NCI-H82 treated with DMSO at 0.1 percent for 48 hours (cell line): Measurements from ENCODE around the gene CLDND2.
"Not testable (repeated sequence)": the region's sequence is repeated elsewhere in the genome, so short reads cannot be mapped to it uniquely, and the experiment has no call there.

Experiments used
- DNase-seq: peaks from one replicate; lab custom pipeline; 2025; ENCODE audit not compliant: unreplicated experiment; lab: John Stamatoyannopoulos, UW

The CLDND2 gene, protein sequence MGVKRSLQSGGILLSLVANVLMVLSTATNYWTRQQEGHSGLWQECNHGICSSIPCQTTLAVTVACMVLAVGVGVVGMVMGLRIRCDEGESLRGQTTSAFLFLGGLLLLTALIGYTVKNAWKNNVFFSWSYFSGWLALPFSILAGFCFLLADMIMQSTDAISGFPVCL

DNA sequence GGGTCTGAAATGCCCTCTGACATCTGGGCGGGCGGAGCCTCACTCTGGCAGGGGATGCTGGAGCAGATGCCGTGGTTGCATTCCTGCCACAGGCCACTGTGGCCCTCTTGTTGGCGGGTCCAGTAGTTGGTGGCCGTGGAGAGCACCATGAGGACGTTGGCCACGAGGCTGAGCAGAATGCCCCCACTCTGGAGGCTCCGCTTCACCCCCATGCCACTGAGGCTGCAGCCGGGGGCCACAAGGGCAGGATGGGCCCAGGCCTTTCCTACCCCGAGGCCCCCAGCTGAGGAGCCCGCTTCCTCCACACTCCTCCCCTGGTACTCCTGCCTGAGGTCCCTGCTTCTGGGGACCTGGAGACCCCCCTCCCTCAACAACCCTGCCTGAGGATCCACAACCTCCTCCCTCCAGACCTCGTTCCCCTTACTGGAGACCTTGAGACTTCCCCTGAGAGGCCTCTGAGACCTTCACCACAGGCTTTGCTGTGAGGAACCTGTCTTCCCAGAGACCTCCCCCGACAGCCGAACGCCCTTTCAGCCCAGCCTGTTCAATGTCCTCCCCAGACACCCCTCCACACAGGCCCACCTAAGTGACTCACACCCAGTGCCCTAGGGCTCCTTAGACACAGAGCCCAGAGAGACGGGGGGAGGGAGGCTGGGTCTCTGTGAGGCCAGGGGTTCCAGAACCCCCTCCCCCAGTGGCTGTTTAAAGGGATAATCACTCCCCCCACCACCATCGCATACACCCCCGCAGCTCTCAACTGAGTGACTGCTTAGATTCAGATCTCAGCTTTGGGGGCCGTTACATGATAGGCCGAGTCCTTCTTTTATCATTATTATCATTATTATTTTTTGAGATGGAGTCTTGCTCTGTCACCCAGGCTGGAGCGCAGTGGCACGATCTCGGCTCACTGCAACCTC lies at the start of gene CLDND2:
Gene CLDND2, minus strand, starts transcription at position 638 of the 917 bp plus-strand sequence. Its CDS starts 426 bp downstream, at position 212.
- DNase-seq, result no peak

DNA sequence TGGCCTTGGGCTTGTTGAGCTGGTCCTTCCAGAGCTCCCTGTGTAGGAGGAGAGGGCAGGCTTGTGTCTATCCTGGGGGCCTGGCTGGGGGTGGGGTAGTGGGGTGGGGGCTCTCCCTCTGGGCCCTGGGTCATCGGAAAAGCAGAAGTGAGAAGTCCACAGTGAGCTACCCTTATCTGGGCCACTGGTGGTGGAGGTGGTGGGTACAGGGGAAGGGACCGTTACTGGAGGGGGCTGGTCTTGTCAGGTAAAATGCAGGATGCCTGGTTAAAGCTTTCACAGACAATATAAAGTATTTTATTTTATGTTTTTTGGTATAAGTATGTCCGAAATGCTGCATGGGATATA lies 49.0 kb upstream of the CLDND2 start:
- no peak for DNase-seq

DNA sequence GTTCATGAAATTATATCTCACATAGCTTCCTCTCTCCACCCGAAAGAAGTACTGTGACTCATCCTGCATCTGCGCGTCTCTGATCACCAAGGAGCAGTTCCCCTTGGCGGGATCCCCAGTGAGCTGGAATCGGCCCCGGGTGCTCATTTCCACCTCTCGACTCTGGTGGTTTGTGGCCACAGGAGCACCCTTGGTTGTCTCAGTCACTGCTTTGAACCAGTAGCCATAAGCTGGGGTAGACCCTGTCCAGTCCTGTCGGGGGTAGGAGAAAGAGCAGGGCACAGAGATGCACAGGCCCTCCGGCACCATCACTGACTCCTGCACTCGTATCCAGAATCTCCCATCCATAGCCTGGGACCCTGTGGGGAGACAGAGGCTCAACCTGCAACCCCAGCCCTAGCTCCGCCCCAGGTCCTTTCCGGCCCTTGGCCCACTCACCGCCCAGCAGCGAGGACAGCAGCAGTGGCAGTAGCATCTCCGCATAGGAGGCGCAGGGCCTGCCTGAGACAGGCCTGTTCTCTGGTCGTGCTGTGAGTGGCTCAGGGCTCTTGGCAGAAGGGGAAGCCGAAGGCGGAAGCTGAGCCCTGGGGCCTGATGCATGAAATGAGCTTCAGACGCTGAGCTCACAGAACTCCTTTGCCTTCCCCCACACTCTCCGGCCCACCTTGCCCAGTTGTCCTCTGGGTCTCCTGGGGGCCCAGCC lies 48.5 kb upstream of the CLDND2 start, which contains the start of gene SIGLEC10:
Gene SIGLEC10, minus strand, starts transcription at position 536 of the 703 bp plus-strand sequence. Its CDS starts 61 bp downstream, at position 475.
- DNase-seq, result no peak

DNA sequence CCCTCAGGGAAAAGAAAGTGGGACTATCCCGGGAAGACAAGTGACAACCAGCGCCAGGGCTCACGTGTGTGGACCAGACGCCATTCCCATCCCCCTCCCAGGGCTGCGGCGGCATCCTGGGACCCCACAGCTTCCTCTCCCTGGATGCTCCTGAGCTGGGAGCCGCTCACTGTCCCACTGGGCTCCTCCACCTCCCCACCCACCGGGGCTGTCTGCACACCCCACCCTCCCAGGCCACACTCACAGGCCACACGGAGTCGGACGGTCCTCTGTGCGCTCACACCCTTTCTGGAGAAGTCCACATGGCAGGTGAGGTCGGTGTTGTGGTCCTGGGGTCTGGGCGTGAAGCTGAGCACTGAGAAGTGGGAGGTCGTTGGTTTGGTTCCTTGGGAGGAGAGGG lies 47.6 kb upstream of the CLDND2 start:
- not testable (repeated sequence) for DNase-seq

DNA sequence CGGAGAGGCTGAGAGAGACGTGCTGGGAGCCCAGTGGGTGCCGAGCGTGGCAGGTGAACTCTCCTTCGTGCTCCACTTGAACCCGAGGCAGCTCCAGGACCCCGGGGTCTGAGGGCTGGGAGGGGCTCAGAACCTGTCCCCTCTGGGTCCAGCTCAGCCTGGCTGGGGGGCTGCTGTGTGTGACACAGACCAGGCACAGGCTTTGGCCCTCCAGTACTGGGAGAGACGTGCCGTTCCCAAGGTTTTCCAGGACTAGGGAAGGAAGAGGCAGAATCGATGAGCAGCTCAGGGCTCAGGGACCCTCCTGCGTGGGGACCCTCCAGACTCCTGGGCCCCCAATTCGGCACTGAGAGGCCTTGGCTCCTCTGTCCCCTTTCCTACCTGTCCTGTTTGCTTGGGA lies 46.4 kb upstream of the CLDND2 start:
- DNase-seq, result no peak

DNA sequence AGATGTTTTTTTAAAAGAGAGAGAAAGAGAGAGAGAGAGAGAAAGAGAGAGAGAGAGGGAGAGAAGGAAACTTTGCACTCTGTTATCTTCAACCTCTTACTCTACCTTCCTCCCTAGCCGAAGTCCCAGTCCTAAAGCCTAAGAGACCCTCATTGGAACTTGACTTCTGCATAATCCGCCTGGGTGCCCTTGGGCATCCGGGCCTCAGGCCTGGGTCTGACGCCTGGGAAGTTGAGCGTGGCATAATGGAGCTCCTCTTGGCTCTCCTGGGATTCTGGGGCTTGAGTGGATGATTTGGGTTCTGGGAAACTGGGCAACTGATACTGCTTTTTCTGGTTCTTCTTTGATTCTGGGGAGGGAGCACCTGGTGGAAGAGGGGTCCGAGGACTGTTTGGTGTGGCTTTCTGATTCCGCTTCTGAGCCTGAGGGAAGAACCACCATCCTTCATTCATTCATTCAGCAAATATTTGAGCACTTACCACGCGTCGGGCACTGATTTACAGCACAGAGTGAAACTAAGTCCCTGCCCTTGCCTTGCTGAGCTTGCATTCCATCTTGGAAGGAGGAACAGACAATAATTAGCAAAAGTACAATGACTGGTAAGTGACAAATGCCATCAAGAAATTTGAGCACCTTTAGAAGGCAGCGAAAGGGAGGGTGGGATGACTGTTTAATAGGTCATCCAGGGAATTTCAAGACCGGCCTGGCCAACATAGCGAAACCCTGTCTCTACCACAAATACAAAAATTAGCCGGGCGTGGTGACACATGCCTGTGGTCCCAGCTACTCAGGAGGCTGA lies 42.3 kb upstream of the CLDND2 start:
- DNase-seq, result no peak

DNA sequence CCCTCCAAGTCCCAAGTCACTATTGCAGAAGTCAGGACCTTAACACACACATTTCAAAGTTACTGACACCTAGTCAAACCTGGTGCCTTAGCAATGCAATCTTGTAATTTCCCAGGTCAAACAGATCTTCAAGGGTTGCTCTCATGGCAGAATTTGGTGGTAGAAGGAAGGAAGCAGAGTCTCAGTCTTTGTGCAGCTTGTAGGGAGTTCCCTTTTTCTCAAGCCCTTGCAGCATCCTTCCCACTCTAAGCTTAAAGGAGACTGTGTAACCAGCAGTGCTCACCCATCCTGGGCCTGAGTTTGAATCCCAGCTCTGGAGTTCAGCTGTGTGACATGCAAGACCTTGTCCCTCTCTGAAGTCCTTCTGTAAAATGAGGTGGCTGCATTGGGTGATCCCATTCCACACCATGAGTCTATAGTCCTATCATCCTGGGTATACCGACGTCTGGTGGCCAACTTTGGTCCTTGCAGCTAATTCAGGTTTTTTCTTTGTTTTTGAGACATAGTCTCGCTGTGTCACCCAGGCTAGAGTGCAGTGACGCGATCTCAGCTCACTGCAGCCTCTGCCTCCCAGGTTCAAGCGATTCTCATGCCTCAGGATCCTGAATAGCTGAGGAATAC lies 38.8 kb upstream of the CLDND2 start:
- no peak for DNase-seq

DNA sequence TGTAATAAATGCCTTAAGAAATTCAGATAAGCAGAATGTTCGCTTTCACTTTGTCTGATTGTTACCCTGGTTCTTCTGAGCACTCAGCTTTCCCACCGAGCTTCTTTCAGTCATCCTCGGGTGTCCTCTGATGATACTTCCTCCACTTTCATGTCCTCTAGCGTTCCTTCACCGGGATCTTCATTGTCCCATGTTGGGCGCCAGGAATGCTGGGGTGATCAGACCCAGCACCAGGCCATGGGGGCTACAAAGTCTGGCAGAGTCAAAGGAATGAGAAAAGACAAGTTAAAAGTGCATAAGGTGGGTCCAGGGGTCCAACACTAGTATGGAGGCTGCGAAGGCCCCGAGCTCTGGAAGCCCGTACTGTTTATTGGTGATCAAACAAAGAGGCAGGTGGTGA lies 33.3 kb upstream of the CLDND2 start:
- no peak for DNase-seq

DNA sequence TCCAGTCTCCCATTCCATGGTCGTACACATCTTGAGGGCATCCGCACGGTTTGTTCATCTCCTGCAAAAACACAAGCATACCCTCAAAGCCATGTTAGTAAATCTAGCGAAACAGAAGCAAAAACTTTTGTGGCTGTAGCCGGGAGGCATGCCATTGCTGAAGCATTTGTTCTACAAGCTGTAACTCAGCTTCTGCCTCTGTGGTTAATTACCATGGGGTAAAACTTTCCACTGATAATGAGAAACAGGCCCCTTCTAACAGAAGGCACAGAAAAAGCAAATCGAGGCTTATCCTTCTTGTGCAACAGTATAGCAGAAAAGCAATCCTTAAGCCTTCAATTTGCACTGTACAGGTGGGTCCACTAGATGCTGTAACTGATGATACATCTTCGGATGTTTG lies 31.1 kb upstream of the CLDND2 start:
- DNase-seq, result not testable (repeated sequence)

DNA sequence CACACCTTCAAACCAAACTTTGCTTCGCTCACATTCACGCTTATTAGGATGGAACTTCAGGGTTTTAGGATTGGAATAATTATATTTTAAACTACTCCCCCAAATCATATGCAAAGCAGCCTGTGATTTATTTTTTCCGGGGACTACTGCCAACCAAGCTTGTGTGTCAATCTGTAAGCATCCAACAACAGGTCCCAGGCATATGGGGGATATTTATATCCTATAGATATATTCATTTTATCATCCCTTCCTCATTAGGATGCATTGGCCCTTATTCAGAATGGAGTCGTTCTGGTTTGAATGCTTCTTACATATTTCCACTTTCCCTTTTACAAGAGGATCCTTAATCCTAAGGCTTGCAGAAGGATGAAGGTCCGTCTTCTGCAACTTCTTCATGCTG lies 30.4 kb upstream of the CLDND2 start:
- DNase-seq, result no peak

DNA sequence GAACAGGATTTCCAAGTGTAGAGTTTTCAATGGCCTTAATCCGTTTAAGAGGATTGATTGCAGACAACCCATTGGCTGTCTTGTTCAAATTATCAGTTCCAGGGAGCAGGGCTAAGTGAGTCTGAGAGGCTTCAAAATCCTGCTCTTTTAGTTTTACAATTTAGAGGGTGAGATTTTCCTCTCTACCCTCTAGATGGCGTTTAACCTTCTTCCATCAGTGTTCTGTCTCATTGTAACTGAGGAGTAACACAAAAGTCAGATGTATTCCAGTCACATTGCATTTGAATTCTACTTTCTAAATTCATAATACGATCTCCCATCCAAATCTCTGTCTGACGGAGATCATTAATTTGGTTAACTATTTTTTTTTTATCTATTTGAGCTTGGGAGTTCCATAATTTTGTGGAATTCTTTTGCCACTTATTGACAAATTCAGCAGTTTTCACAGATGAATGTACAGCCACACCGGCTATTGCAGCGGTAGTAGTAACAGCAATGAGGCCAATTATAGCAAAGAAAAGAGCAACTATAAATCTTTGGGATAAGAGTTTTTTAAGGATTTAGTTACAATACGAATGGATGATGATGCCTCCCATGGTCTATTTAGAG lies 29.4 kb upstream of the CLDND2 start:
- DNase-seq, result peak; percentile 63

DNA sequence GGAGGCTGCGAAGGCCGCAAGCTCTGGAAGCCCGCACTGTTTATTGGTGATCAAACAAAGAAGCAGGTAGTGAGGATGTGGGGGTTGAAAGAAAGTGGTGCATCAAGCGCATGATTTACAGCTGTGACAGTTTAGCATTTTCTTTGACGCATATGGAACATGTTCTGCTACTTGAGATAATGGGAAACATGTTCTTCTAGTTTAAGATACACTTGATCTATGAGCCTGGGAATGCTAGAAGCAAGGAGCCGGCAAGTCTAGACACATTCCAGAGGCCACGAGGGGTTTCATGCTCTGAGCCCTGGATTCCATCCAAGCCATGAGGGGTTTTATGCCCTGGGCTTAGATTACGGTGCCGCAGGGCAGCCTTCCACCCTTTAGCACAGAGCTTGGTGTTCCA lies 28.6 kb upstream of the CLDND2 start:
- not testable (repeated sequence) for DNase-seq

DNA sequence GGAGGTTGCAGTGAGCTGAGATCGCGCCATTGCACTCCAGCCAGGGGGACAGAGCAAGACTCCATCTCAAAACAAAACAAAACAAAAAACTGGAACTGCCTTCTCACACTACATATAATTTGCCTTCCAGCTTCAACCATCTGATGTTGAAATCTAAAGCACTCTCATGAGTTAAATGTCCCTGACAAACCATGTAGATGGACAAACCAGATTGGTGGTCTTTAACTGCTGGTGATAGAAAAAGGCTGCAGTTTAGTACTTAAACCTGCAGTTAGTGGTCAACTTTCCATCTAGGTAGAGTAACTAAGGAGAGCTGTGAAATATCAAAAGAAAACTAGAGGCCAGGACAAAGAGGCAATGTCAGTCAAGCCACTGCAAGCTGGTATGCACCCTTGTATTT lies 27.4 kb upstream of the CLDND2 start:
- no peak for DNase-seq

DNA sequence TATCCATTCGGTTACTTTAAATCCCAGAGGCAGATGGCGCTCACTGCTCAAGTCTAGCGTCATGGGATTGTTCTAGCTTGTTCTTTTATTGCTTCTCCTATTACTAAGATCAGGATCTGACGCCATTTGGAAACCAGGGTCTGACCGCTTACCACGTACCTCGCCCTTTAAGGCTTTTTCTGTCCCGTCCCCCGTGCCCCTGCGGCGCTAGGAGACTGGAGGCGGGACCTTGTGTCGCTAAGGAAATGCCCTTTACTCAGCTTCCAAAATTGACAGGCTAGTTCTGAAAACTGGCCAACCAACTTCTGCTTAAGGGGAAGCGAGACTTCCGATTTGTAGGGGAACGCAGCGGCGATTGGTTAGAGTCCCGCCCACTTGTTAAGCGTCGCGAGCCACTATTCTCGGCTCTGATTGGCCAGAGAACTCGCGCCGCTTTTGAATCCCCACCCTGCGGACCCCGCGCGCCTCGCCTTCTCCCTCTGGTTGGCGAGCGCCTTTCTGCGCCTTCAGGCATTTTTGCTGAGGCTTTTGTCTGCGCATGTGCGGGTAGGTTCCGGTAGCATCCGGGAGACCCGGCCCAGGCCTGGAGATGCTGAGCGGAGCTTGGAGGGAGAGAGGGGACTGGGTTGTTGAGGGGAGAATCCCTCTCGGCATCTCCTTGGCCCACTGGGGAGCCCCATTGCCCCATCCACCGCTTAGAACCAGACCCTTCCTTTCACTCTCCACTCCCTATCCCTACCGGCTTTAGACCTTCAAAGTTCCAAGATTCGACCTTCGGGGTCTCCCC lies 25.4 kb upstream of the CLDND2 start:
- peak; percentile 88 for DNase-seq

DNA sequence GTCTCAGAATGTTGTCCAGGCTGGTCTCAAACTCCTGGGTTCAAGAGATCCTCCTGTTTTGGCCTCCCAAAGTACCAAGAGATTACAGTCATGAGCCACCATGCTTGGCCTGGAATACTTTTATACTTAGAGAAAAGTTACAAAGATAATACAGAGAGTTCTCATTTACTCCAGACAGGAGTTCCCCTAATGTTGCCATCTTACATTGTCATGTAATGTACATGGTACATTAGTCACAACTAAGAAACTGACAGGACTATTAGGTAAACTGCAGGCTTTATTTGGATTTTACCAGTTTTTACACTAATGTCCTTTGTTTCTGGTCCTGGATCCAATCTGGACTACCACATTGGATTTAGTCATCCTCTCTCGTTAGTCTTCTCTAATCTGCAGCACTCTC lies 23.9 kb upstream of the CLDND2 start:
- no peak for DNase-seq

DNA sequence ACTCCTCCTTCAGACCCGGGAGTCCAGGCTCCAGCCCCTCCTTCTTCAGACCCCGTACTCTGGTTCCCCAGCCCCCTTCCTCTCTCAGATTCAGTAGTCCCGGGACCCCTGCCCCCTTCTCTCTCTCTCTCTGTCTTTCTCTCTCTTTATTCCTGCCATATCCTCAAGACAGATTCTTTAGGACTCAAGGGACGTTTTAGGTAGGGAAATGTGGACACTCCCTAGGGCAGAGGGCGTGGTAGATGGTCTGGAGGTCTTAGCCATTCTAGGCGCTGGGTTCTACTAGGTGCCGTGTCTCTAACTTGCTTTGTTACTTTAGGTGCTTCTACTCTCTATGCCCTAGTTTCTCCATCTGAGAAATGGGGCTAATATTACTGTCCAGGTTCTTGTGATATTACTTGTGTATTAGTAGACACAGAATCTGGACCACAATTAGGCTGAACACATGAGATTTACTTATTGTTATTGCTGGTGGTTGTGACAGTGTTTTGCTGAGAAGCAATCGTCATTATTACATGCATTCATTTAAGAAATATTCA lies 22.3 kb upstream of the CLDND2 start:
- no peak for DNase-seq

DNA sequence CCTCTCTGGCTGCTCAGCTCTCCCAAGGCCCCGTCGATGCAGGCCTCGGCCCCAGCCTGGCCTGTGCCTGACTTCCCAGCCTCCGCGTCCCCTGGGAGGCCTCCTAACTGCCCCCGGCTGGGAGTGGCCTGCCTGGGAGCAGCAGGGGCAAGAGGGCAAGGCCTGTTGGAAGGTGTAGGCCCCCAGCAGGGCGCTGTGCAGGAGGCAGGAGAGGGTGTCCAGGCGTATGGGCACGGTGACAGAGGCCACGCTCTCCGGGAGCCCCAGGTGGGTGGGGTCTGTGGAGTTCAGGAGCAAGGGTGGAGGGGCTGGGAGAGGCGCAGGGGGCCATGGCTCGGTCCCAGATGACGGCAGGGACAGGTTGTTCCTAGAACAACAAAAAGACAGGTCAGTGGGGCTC lies 20.3 kb upstream of the CLDND2 start:
- DNase-seq, result no peak

DNA sequence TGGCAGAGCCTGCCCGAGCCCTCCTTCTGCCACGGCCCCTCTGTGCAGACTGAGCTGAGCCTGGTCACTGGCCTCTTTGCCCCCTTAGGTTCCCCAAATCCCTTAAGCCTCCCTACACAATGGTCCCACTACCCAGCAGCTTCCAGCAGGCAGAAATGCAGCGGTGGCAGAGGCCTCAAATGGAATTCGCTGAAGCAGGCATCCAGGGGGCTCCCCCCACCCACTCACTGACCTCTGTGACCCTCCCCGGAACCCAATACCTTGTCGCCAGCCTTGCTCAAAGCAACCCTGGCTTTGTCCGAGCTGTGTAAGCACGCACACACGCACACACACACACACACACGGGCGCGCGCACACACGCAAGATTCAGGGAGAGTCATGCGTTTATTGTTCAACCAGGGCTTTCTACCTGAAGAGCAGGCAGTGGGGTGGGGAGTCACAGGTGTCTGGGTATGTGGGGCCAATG lies 19.2 kb upstream of the CLDND2 start, which contains the start of gene LIM2:
Gene LIM2, minus strand, starts transcription at position 51 of the 466 bp plus-strand sequence. CDS start 531 bp downstream, outside the sequence.
- DNase-seq, result no peak
